Subcutaneous adipose tissue (tissue), 4 donors: ENCODE measurements around the gene HHEX. TPM values are rescaled to one million over a fixed set of nuclear protein-coding genes. Genes with fewer than 3 reads are reported as not detected.

Experiments
- total RNA-seq, 4 donors: library from RNA; depleted of rRNA; stranded (reverse); fragments of >200 nt; gene quantifications; one replicate each; pipeline ENCODE4 v1.1.0, GENCODE V29; 2016
- TF ChIP-seq, protein P1 (sequence below): fragments of 450-650 bp; IDR thresholded peaks from one replicate; pipeline ENCODE4 v1.5.1; 2016; ENCODE audit warnings: low read depth, mild to moderate bottlenecking, control low read depth, antibody characterized with exemption, moderate library complexity

The HHEX gene
- total RNA-seq: 10 to 100 TPM in 1 of 4 donors, 1 to 10 TPM in 3; 5.8 to 14.1 (median 7.4) TPM

DNA sequence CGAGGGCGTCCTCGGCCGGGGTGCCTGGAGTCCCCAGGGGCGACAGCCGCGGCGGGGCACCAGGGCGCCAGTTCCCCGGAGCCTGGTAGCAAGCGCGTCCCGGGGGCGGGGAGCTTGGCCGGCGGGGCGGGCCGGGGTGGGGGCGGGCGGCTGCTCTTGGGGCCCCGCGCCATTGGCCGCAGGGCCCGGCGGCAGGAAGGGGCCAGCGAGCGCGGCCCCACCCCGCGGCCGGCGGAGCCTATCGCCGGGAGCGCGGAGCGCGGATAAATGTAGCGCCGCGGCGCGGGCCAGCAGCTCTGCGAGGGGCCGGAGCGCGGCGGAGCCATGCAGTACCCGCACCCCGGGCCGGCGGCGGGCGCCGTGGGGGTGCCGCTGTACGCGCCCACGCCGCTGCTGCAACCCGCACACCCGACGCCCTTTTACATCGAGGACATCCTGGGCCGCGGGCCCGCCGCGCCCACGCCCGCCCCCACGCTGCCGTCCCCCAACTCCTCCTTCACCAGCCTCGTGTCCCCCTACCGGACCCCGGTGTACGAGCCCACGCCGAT is at the start of gene HHEX:
TSS of gene HHEX (plus strand) at position 293 of the 548 bp plus-strand sequence. CDS start at position 325, 32 bp downstream.
- TF ChIP-seq, protein P1, sequence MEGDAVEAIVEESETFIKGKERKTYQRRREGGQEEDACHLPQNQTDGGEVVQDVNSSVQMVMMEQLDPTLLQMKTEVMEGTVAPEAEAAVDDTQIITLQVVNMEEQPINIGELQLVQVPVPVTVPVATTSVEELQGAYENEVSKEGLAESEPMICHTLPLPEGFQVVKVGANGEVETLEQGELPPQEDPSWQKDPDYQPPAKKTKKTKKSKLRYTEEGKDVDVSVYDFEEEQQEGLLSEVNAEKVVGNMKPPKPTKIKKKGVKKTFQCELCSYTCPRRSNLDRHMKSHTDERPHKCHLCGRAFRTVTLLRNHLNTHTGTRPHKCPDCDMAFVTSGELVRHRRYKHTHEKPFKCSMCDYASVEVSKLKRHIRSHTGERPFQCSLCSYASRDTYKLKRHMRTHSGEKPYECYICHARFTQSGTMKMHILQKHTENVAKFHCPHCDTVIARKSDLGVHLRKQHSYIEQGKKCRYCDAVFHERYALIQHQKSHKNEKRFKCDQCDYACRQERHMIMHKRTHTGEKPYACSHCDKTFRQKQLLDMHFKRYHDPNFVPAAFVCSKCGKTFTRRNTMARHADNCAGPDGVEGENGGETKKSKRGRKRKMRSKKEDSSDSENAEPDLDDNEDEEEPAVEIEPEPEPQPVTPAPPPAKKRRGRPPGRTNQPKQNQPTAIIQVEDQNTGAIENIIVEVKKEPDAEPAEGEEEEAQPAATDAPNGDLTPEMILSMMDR: no peak

DNA sequence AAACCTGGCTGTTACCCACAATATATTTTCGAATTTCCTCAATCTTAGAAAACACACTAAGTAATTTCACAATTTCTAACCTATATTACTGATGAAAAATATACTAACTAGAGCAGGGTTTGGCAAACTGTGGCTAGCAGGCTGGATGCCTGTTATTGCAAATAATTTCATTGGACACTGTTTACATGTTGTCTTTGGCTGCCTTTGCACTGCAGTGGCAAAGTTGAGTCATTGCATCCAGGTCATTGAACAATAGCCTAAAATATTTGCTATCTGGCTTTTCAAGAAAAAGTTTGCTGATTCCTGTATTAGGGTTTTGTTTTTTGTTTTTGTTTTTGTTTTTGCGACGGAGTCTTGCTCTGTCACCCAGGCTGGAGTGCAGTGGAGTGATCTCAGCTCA is 49.6 kb upstream of the HHEX start:
- TF ChIP-seq, protein P1: no peak

DNA sequence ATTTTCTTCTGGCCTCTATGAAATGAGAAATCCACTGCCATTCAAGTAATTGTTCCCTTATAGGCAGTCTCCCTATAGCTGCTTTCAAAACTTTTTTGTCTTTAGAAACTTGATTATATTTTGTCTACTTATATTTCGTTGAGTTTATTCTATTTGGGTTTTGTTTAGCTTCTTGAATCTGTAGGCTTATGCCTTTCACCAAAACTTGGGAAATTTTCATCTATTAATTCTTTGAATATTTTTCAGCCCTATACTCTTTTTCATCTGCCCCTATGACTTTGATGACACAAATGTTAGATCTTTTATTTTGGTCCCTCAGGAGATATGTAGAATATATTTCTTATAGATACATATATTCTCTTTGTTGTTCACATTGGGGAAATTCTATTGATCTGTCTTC is 48.3 kb upstream of the HHEX start:
- TF ChIP-seq, protein P1: no peak

DNA sequence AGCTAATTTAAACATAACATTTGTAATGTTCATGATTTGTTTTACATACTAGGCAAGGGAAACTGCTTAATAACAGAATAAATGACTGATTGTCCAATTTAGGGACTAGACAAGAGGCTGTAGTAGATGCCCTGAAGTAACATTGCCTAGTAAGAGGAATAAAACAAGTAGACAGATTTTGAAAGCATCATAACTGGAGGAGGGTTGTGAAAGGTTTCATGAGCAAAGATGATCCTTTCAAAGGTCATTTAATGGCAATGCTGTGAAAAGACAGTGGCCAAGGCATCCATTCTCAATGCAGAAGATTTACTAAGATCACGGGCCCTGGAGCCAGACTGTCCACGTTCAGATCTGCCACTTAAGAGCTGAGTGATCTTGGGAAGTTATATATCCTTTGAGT is 44.8 kb upstream of the HHEX start:
- TF ChIP-seq, protein P1: no peak

DNA sequence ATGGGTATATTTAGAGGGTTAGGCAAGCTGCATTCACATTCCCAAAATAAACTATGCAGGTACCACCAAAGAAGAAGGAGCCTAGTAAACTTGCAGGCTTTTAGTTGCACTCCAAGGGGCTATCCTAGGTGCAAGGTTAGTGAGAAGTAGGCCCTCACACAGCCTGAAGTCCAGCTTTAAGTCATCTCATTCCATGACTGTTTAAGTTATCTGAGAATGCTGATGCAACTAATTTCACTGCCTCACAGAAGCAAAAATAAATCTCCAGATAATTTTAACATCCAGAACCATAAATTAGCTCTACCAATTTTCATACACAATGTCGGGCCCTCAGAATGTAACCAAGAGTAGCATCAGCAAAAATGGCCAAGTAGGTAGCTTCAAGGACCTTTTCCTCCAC is 34.3 kb upstream of the HHEX start:
- TF ChIP-seq, protein P1: no peak

DNA sequence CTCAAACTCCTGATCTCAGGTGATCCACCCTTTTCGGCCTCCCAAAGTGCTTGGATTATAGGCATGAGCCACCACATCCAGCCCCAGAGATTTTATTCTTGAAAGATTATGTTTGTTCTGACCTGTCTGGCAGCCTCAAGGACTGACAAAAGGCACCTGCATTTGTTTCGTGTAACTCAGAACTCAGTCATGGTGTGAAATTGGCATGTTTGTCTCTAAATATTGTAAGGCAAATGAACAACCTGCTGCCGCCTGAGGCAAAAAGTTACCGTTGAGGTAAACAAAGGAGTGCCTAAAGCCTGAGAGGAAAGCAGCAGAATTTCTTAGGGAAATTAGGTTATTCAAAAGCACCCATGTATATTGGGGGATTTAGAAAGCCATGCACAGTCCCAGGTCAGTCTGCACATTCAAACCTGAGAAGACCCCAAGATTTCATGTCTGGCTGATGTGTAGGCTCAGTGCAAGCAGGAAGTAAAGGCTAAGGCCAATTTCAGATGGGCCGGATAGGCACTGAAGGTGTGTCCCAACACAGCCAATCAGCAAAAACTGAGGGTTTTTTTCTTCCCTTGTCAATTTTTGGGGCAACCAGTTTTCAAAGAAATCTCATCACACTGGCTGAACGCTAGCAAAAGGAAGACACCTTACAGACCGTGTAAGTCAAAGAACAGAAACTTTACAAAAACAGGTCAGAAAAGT is 33.3 kb upstream of the HHEX start:
- TF ChIP-seq, protein P1: no peak

DNA sequence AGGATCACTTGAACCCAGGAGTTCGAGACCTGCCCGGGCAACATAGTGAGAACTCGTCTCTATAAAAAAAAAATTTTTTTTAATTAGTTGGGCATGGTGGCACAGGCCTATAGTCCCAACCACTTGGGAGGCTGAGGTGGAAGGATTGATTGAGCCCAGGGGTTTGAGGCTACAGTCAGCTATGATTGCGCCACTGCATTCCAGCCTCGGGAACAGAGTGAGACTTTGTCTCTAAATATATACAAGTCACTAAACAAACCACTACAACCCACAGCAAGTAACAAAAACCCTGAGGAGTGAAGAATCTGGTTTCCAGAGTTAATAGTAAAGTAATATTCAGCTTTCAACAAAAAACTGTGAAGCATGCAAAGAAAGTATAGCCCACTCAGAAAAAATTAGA is 32.7 kb upstream of the HHEX start:
- TF ChIP-seq, protein P1: no peak
